T-cell (primary cell): Measurements from ENCODE around the gene LY6G6D. TPM values are rescaled to one million over a fixed set of nuclear protein-coding genes. Genes with fewer than 3 reads are reported as not detected.
A peak's percentile ranks its signal among the peaks of the same experiment; 100 is the strongest.

Source experiments
- ATAC-seq, 4 experiments: fragments of 200-7000 bp in 3 of 4; fragments of 150-1000 bp in 1 of 4; cut with Tn5 transposase; replicated peaks in 1 of 4; 1 replicate in 3 of 4; 2 replicates in 1 of 4; pipeline ENCODE4 v1.10.0; 2021; ENCODE audit warnings: moderate library complexity in 3 of 4, mild to moderate bottlenecking in 2 of 4, moderate number of reproducible peaks in 1 of 4
- CTCF ChIA-PET, 2 donors: fragments of 300-600 bp; sonication (Branson Sonifier 250); formaldehyde crosslinking; loops; one replicate each; lab custom pipeline; 2022; ENCODE audit warnings: antibody characterized with exemption in 2 of 2; lab: Charles Lee
- POLR2A ChIA-PET, 2 donors: fragments of 300-600 bp; sonication (Branson Sonifier 250); formaldehyde crosslinking; loops; one replicate each; lab custom pipeline; 2022; ENCODE audit warnings: antibody characterized with exemption in 2 of 2; lab: Charles Lee
- DNase-seq, 35 experiments: peaks; one replicate each; pipeline versions ENCODE4 v3.0.0 to v3.0.0-alpha.2; 2013 to 2023
- H3K27ac ChIP-seq: one replicate; pipeline ENCODE4 v1.5.1; 2013; ENCODE audit warnings: low read length
- H3K27me3 ChIP-seq, 2 experiments: replicated peaks in 1 of 2; 1 replicate in 1 of 2; 2 replicates in 1 of 2; pipeline versions ENCODE4 v1.6.1 to v1.7.0; 2013; ENCODE audit warnings: low read length in 1 of 2, mixed read lengths in 1 of 2; ENCODE audit not compliant: control insufficient read depth in 2 of 2, insufficient read depth in 2 of 2; ENCODE audit errors: extremely low read depth in 1 of 2
- H3K36me3 ChIP-seq, 2 donors: 1 replicate in 1 of 2; 2 replicates in 1 of 2; pipeline versions ENCODE4 v1.6.1 to v1.7.0; 2013; ENCODE audit warnings: low read length in 1 of 2; ENCODE audit not compliant: control insufficient read depth in 2 of 2, insufficient read depth in 1 of 2; ENCODE audit errors: extremely low read depth in 1 of 2
- H3K4me1 ChIP-seq, 2 experiments: 1 replicate in 1 of 2; 2 replicates in 1 of 2; pipeline versions ENCODE4 v1.6.1 to v1.7.0; 2013; ENCODE audit warnings: low read length in 2 of 2, mixed read lengths in 1 of 2; ENCODE audit not compliant: insufficient read depth in 2 of 2, control insufficient read depth in 1 of 2; ENCODE audit errors: extremely low read depth in 1 of 2
- H3K4me3 ChIP-seq, 2 donors: 1 replicate in 1 of 2; 2 replicates in 1 of 2; pipeline versions ENCODE4 v1.5.1 to v1.7.0; 2013; ENCODE audit warnings: mild to moderate bottlenecking in 2 of 2, low read length in 1 of 2, moderate library complexity in 1 of 2; ENCODE audit not compliant: control insufficient read depth in 1 of 2; ENCODE audit errors: extremely low read depth in 1 of 2
- H3K9me3 ChIP-seq: 2 replicates; pipeline ENCODE4 v1.7.0; 2013
- H3K27ac Mint-ChIP-seq, 2 donors: one replicate each; pipeline ENCODE4 v1.8.0; 2020 to 2021; ENCODE audit warnings: mild to moderate bottlenecking in 2 of 2, mixed read lengths in 2 of 2
- H3K27me3 Mint-ChIP-seq, 2 donors: one replicate each; pipeline ENCODE4 v1.8.0; 2021 to 2022; ENCODE audit warnings: mixed read lengths in 2 of 2
- H3K36me3 Mint-ChIP-seq: one replicate; pipeline ENCODE4 v1.8.0; 2021; ENCODE audit warnings: mixed read lengths
- H3K4me1 Mint-ChIP-seq, 3 donors: one replicate each; pipeline ENCODE4 v1.8.0; 2020 to 2022; ENCODE audit warnings: mixed read lengths in 3 of 3, mild to moderate bottlenecking in 1 of 3
- H3K4me3 Mint-ChIP-seq, 3 donors: one replicate each; pipeline ENCODE4 v1.8.0; 2020 to 2022; ENCODE audit warnings: mild to moderate bottlenecking in 3 of 3, mixed read lengths in 3 of 3, moderate library complexity in 3 of 3
- H3K9me3 Mint-ChIP-seq, 3 donors: one replicate each; pipeline ENCODE4 v1.8.0; 2020 to 2022; ENCODE audit warnings: mixed read lengths in 3 of 3
- WGBS: methylation state at CpG from one replicate; pipeline ENCODE4 v1.1.5; 2013; ENCODE audit warnings: missing lambda C conversion rate; ENCODE audit not compliant: insufficient coverage; 5-methylcytosine and 5-hydroxymethylcytosine counted together
- total RNA-seq, 35 experiments: library from RNA in 6 of 35; stranded (reverse) in 6 of 35; fragments of 120-200 nt in 1 of 35; gene quantifications; one replicate each; pipeline versions ENCODE4 v1.2.1 to v1.2.4 and lab custom pipeline; 2013 to 2026

Gene LY6G6D
- total RNA-seq, 5 donors from 2014 or later (not counting 1 experiment from before 2014, with no cell fraction given): not detected

DNA sequence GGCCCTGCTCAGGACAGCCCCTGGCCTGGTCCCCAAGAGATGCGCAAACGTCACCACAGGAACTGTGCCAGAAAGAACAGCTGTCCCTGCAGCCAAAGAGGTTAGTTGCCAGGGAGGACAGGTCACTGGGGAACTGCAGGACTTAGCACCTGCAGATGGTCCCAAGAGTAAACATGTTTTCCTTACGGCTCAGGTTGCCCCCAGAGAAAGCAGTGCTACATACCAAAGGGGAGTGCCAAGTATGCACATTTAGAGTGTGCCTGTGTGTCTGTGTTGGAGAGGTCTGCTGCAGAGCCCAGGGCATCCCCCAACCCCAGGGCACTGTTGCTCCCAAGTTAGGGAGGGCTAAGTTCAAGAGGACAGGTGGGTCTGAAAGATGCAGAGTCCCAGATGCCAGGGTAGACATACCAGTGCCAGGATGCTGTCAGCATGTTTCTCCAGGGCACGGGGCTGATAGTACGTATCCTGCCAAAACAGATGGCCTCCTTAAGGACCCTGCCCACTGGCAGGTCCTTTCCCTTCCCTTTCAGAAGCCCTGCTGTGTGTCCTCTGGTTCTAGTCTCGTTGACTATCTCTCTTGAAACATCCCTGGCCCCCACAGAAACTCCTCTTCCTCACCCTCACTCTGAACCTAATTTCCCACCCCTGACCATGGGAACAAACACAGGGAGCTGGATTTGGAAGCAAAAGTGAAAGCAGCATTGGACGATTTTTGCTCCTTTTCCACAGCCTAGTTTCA is 13.3 kb upstream of the LY6G6D start:
- POLR2A ChIA-PET: no interaction called here
- DNase-seq: no peak

DNA sequence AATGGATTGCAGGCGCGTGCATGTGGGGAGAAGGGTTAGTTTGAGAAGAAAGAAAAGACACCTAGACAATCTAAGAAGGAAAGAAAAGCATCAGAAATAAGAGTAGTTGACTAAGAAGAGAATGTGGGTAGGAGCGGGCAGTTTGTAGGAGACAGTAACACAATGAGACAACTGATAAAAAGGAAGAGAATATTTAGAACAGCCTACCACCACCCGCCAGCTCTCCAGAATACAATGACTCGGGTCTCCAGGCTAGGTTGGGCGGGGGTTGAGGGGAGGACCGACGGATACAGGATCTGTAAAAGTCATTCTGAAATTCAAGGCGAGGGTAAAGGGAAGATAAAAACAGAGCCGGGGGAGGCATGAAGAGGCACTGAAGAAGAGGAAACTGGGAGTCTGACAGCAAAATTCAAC is 12.7 kb upstream of the LY6G6D start:
- H3K9me3 Mint-ChIP-seq: no peaks in the 10 kb centered on the region
- H3K4me1 Mint-ChIP-seq: peaks cover 38 to 44% (median 42%) of the 10 kb centered on the region in 3 donors
- Histone ChIP-seq H3K9me3 (no peaks in the 10 kb centered on the region), H3K27me3 (peaks cover 0 to 2% of the 10 kb centered on the region in 2 experiments), H3K4me3 (peak overlapping the region; percentile 82 to 99), H3K4me1 (peaks cover 13 to 32% of the 10 kb centered on the region in 2 experiments), H3K36me3 (peaks cover 7 to 13% of the 10 kb centered on the region in 2 donors), H3K27ac (peak overlapping the region; percentile 96)
- peak overlapping the region; percentile 94 to 98 for H3K27ac Mint-ChIP-seq
- ChIA-PET CTCF (interaction anchor here in 1 of 2 donors (0.7 to 1.2 kb wide), 2 partner anchors 12 to 37 kb away, joined by 3 read pairs; partner anchors contain the start of gene GPANK1), POLR2A (interaction anchor here in 1 of 2 donors (1.3 kb wide), 1 partner anchor 36 kb away, joined by 3 read pairs; no protein-coding TSS in a partner anchor)
- peak overlapping the region; percentile 98 to 99 (median 98) for H3K4me3 Mint-ChIP-seq
- no peaks in the 10 kb centered on the region for H3K27me3 Mint-ChIP-seq
- DNase-seq: peak in 2 of 35 experiments; percentile 9 to 14
- ATAC-seq: peak in 3 of 4 experiments; percentile 1 to 3 (median 3)
- 4% methylated on average over 4 of the region's 10 CpGs for WGBS
- peaks cover 13% of the 10 kb centered on the region for H3K36me3 Mint-ChIP-seq

More for the DNA sequence above, 13.3 kb upstream of the LY6G6D start:
- H3K9me3 ChIP-seq: no peaks in the 10 kb centered on the region
- H3K4me1 ChIP-seq: peaks cover 13 to 32% of the 10 kb centered on the region in 2 experiments
- peaks cover 17% of the 10 kb centered on the region for H3K36me3 Mint-ChIP-seq
- CTCF ChIA-PET: interaction anchor here in 1 of 2 donors (0.7 kb wide), 1 partner anchor 11 kb away, joined by 3 read pairs; no protein-coding TSS in a partner anchor
- peaks cover 8 to 16% of the 10 kb centered on the region in 2 donors for H3K36me3 ChIP-seq
- no peaks in the 10 kb centered on the region for H3K9me3 Mint-ChIP-seq
- H3K27ac ChIP-seq: no peak overlapping the region
- no peak for ATAC-seq
- H3K27ac Mint-ChIP-seq: peak overlapping the region; percentile 94 to 98
- H3K4me1 Mint-ChIP-seq: peaks cover 42 to 47% (median 45%) of the 10 kb centered on the region in 3 donors
- peak overlapping the region; percentile 98 to 99 (median 98) for H3K4me3 Mint-ChIP-seq
- 64% methylated on average over 5 of the region's 7 CpGs for WGBS
- H3K4me3 ChIP-seq: peak overlapping the region; percentile 82 to 99
- no peaks in the 10 kb centered on the region for H3K27me3 ChIP-seq
- H3K27me3 Mint-ChIP-seq: no peaks in the 10 kb centered on the region

DNA sequence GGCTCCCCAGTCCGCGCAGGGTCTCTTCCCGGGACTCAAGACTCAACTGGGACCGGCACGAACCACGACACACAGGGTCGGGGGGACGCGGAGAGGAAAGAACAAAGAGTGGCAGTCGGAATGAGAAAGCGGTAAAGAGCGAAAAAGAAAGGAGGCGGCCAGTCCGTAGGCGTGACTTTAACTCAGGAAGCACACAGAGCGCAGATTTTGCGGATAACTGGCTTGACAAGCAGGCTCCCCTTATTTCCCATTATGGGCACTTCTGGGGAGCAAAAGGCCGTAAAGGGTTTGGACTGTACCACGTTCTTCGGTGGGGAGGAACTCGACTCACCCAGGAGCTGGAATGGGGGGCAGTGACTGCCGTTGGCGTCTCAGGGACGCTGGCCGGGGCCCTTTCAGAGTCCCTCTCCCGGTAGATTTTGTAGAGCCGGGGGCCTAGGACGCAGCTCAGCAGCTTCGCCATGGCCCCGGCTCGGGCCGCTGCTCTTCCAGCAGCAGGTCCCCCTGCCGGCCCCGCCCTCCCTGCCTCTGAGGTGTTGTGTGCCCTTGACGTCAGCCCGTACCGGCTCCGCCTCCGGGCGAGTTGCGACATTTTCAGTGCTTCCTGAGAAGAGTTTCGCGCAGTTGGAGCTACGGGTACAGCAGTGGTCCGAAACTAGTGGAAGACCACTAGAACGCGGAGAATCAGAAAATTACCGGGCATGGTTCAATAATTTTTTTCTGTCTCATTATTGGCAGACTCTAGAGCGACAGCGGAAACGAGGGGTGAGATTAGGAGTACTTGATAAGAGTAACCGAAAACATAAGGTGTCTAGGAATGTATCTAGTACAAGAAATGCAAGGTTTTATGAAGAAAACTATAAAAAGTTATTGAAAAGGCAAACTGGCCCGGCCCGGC is 12.1 kb upstream of the LY6G6D start, which contains the start of gene ABHD16A:
Gene ABHD16A (minus strand): TSS at position 506 of the 898 bp plus-strand sequence. CDS start 43 bp downstream, at position 463.
- Mint-ChIP-seq H3K27me3 (no peaks in the 10 kb centered on the region), H3K4me3 (peak within 1 kb of the TSS; percentile 98 to 99 (median 98)), H3K27ac (peak within 1 kb of the TSS; percentile 94 to 98), H3K4me1 (peaks cover 32 to 37% (median 35%) of the 10 kb centered on the region in 3 donors), H3K36me3 (peaks cover 6% of the 10 kb centered on the region), H3K9me3 (no peaks in the 10 kb centered on the region)
- peaks cover 0 to 4% of the 10 kb centered on the region in 2 experiments for H3K27me3 ChIP-seq
- peak within 1 kb of the TSS; percentile 96 for H3K27ac ChIP-seq
- H3K36me3 ChIP-seq: peaks cover 7 to 8% of the 10 kb centered on the region in 2 donors
- ChIA-PET POLR2A (interaction anchor here in 1 of 2 donors (0.6 to 1.3 kb wide), 3 partner anchors 35 to 160 kb away, joined by 3 to 10 read pairs (median 3); partner anchors contain the start of genes BAG6 and NEU1), CTCF (interaction anchor here (0.6 to 1.2 kb wide), 5 partner anchors 12 to 1142 kb away, joined by 3 read pairs; partner anchors contain the start of genes GPANK1 (in 1 of the 2) and NEU1 (in 1 of the 2))
- DNase-seq (peak; percentile 95 to 100 (median 98)), ATAC-seq (peak; percentile 94 to 95 (median 95))
- peak within 1 kb of the TSS; percentile 82 to 99 for H3K4me3 ChIP-seq
- H3K4me1 ChIP-seq: peaks cover 13 to 32% of the 10 kb centered on the region in 2 experiments
- WGBS: under 1% methylated on average over 50 of the region's 54 CpGs
- H3K9me3 ChIP-seq: no peaks in the 10 kb centered on the region

DNA sequence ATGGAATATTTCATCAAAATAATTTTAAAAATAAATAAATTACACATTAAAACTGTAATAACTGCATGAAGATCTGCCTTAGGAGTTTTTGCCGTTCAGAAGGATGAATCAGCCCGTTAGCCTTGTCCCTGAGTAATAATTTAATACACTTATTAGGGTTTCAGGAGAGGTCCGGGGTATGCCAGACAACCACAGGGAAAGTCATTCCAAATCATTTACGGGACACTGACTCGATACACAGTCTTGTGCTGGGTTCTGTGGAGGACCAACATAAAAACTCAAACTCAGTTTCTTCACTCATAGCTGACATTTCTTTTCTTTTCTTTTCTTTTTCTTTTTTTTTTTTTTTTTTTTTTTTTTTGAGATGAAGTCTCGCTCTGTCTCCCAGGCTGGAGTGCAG is 9.2 kb upstream of the LY6G6D start:
- no peaks in the 10 kb centered on the region for H3K36me3 ChIP-seq
- WGBS: no CpG with 5 or more reads among the region's 6 CpGs
- CTCF ChIA-PET: no interaction called here
- POLR2A ChIA-PET: interaction anchor here (0.6 to 0.8 kb wide), 3 partner anchors 11 to 250 kb away, joined by 3 to 9 read pairs (median 4); no protein-coding TSS in a partner anchor
- H3K4me3 ChIP-seq: no peak overlapping the region
- H3K9me3 ChIP-seq: no peaks in the 10 kb centered on the region
- Mint-ChIP-seq H3K27me3 (no peaks in the 10 kb centered on the region), H3K4me1 (peaks cover 27 to 33% (median 30%) of the 10 kb centered on the region in 3 donors), H3K4me3 (no peak overlapping the region), H3K9me3 (no peaks in the 10 kb centered on the region), H3K27ac (no peak overlapping the region), H3K36me3 (peaks cover 3% of the 10 kb centered on the region)
- peaks cover 0 to 19% of the 10 kb centered on the region in 2 experiments for H3K27me3 ChIP-seq
- peaks cover 13 to 28% of the 10 kb centered on the region in 2 experiments for H3K4me1 ChIP-seq
- no peak for ATAC-seq
- no peak overlapping the region for H3K27ac ChIP-seq
- no peak for DNase-seq

DNA sequence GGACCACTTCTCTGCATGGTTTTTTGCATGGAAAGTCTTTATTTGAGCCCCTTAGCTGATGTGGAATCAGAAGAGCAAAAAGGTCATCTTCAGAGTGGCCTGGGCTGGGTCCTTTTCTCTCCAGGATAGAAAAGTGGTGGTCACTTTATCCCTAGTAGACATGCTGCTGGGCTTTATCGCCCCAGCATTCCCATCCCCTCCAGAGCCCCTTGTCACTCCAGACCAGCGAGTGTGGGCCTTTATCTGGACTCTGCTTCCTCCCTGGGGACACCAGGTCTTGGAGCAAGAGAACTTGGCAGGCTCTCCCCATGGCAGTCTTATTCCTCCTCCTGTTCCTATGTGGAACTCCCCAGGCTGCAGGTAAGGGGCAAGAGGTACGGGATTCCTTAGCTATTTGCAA is 8.5 kb upstream of the LY6G6D start, which contains the start of gene LY6G6F:
Gene LY6G6F (plus strand): TSS at position 268 of the 400 bp plus-strand sequence. CDS start 41 bp downstream, at position 309.
- no peak within 1 kb of the TSS for H3K27ac Mint-ChIP-seq
- Histone ChIP-seq H3K4me3 (no peak within 1 kb of the TSS), H3K27ac (no peak within 1 kb of the TSS), H3K36me3 (no peaks in the 10 kb centered on the region), H3K4me1 (peaks cover 12 to 29% of the 10 kb centered on the region in 2 experiments), H3K27me3 (peaks cover 0 to 19% of the 10 kb centered on the region in 2 experiments), H3K9me3 (no peaks in the 10 kb centered on the region)
- no peaks in the 10 kb centered on the region for H3K36me3 Mint-ChIP-seq
- H3K4me1 Mint-ChIP-seq: peaks cover 25 to 32% (median 30%) of the 10 kb centered on the region in 3 donors
- ChIA-PET POLR2A (interaction anchor here (0.6 to 0.8 kb wide), 3 partner anchors 11 to 249 kb away, joined by 3 to 9 read pairs (median 4); no protein-coding TSS in a partner anchor), CTCF (interaction anchor here in 1 of 2 donors (0.6 kb wide), 1 partner anchor 123 kb away, joined by 5 read pairs; no protein-coding TSS in a partner anchor)
- no peak for DNase-seq
- ATAC-seq: no peak
- no CpG with 5 or more reads among the region's 3 CpGs for WGBS
- no peaks in the 10 kb centered on the region for H3K27me3 Mint-ChIP-seq
- no peaks in the 10 kb centered on the region for H3K9me3 Mint-ChIP-seq
- H3K4me3 Mint-ChIP-seq: no peak within 1 kb of the TSS
